OCI-LY1 (cell line): ENCODE results near the gene CHMP1B.

ENCODE experiments used
- H2AFZ ChIP-seq: fragments of 200-600 bp; sonication (generic), shearing (Covaris generic); 2 replicates; pipeline ENCODE4 v1.6.0; 2014; ENCODE audit warnings: antibody characterized with exemption, mild to moderate bottlenecking, low read length
- H3F3A ChIP-seq: fragments of 200-600 bp; sonication (generic), shearing (Covaris generic); 2 replicates; pipeline ENCODE4 v1.6.0; 2014; ENCODE audit warnings: mild to moderate bottlenecking, antibody characterized with exemption, low read length, moderate library complexity; ENCODE audit not compliant: insufficient read depth
- H3K27ac ChIP-seq: fragments of 200-600 bp; sonication (generic); 2 replicates; pipeline ENCODE4 v1.5.1; 2014; ENCODE audit warnings: low read length, mixed run types, mild to moderate bottlenecking, low read depth; ENCODE audit not compliant: poor library complexity, severe bottlenecking
- H3K27me3 ChIP-seq: fragments of 200-600 bp; sonication (generic); 2 replicates; pipeline ENCODE4 v1.6.0; 2014; ENCODE audit warnings: antibody characterized with exemption, mild to moderate bottlenecking, low read length, moderate library complexity; ENCODE audit not compliant: insufficient read depth
- H3K36me3 ChIP-seq: fragments of 200-600 bp; sonication (generic); 2 replicates; pipeline ENCODE4 v1.6.1; 2014; ENCODE audit warnings: mild to moderate bottlenecking, antibody characterized with exemption, low read length, moderate library complexity, mixed read lengths; ENCODE audit not compliant: insufficient read depth
- H3K4me1 ChIP-seq: fragments of 200-600 bp; sonication (generic); 2 replicates; pipeline ENCODE4 v1.5.1; 2014; ENCODE audit warnings: mild to moderate bottlenecking, low read length, moderate library complexity; ENCODE audit not compliant: insufficient read depth, severe bottlenecking
- H3K4me2 ChIP-seq: fragments of 200-600 bp; sonication (generic), shearing (Covaris generic); 2 replicates; pipeline ENCODE4 v1.6.1; 2014; ENCODE audit warnings: low read length
- H3K4me3 ChIP-seq: fragments of 200-600 bp; sonication (generic); 2 replicates; pipeline ENCODE4 v1.5.1; 2014; ENCODE audit warnings: low read length, low read depth, mild to moderate bottlenecking, mixed read lengths; ENCODE audit not compliant: poor library complexity, severe bottlenecking
- H3K79me2 ChIP-seq: fragments of 200-600 bp; shearing (Covaris generic); 2 replicates; pipeline ENCODE4 v1.6.1; 2016; ENCODE audit warnings: mixed run types, low read length, mixed read lengths; ENCODE audit not compliant: insufficient read depth
- H3K9ac ChIP-seq: fragments of 200-600 bp; sonication (generic), shearing (Covaris generic); 2 replicates; pipeline ENCODE4 v1.6.1; 2014; ENCODE audit warnings: mild to moderate bottlenecking, low read length, mixed read lengths
- H3K9me2 ChIP-seq: fragments of 200-600 bp; sonication (generic), shearing (Covaris generic); 2 replicates; pipeline ENCODE4 v1.6.1; 2014; ENCODE audit warnings: low read depth, mild to moderate bottlenecking, low read length, mixed read lengths
- H3K9me3 ChIP-seq: fragments of 200-600 bp; shearing (Covaris generic); 2 replicates; pipeline ENCODE4 v1.6.1; 2014; ENCODE audit warnings: low read length, mixed read lengths
- H4K20me1 ChIP-seq: fragments of 200-600 bp; sonication (generic), shearing (Covaris generic); 2 replicates; pipeline ENCODE4 v1.6.0; 2016; ENCODE audit warnings: mild to moderate bottlenecking, low read length; ENCODE audit not compliant: insufficient read depth
- EZH2 ChIP-seq: fragments of 200-600 bp; sonication (generic), shearing (Covaris generic); IDR thresholded peaks from 2 replicates; pipeline ENCODE4 v1.8.0; 2017; ENCODE audit warnings: borderline replicate concordance, mixed run types, mild to moderate bottlenecking, antibody characterized with exemption, low read length, moderate library complexity, mixed read lengths
- TF ChIP-seq, protein P1 (sequence below): fragments of 200-600 bp; sonication (generic), shearing (Covaris generic); IDR thresholded peaks from 2 replicates; pipeline ENCODE4 v1.5.1; 2017; ENCODE audit warnings: mild to moderate bottlenecking, antibody characterized with exemption, low read length, moderate library complexity, mixed read lengths

The CHMP1B gene

DNA sequence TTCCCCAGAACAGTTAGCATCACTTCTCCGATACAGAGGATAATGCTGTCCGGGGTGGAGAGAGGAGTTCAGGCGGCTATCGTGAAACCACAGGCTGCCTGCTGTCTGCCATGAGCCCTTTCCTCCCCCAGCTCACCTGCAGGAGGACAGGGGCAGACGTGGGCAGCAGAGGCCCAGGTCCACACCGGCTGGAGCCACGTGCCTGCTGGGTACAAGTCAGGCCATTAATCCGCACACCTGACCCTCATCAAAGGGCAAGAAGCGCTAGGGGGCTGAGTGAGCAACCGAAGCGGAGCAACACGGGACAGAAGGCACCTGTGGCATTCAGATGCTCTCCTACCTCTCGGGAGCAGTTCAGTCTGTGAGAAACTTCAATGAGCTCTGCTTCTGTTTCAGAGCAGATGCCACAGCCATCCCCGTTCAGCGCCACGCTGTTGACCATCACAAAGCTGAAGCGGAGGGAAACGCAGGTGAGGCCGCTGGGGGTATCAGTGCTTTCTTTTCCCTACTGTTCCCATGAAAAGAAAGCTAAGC, 35.4 kb downstream of the CHMP1B start:
- H3K27ac ChIP-seq: no peak overlapping the region
- no peaks in the 10 kb centered on the region for H3K9me2 ChIP-seq
- TF ChIP-seq, protein P1, sequence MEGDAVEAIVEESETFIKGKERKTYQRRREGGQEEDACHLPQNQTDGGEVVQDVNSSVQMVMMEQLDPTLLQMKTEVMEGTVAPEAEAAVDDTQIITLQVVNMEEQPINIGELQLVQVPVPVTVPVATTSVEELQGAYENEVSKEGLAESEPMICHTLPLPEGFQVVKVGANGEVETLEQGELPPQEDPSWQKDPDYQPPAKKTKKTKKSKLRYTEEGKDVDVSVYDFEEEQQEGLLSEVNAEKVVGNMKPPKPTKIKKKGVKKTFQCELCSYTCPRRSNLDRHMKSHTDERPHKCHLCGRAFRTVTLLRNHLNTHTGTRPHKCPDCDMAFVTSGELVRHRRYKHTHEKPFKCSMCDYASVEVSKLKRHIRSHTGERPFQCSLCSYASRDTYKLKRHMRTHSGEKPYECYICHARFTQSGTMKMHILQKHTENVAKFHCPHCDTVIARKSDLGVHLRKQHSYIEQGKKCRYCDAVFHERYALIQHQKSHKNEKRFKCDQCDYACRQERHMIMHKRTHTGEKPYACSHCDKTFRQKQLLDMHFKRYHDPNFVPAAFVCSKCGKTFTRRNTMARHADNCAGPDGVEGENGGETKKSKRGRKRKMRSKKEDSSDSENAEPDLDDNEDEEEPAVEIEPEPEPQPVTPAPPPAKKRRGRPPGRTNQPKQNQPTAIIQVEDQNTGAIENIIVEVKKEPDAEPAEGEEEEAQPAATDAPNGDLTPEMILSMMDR: no peak
- TF ChIP-seq EZH2: no peak
- no peaks in the 10 kb centered on the region for H3K79me2 ChIP-seq
- no peaks in the 10 kb centered on the region for H3K9me3 ChIP-seq
- H3K4me1 ChIP-seq: peaks cover 19% of the 10 kb centered on the region
- H3F3A ChIP-seq: no peaks in the 10 kb centered on the region
- H3K9ac ChIP-seq: no peak overlapping the region
- H3K27me3 ChIP-seq: no peaks in the 10 kb centered on the region
- H4K20me1 ChIP-seq: no peaks in the 10 kb centered on the region
- no peak overlapping the region for H3K4me2 ChIP-seq
- H2AFZ ChIP-seq: no peak overlapping the region
- peaks cover 71% of the 10 kb centered on the region for H3K36me3 ChIP-seq
- no peak overlapping the region for H3K4me3 ChIP-seq

DNA sequence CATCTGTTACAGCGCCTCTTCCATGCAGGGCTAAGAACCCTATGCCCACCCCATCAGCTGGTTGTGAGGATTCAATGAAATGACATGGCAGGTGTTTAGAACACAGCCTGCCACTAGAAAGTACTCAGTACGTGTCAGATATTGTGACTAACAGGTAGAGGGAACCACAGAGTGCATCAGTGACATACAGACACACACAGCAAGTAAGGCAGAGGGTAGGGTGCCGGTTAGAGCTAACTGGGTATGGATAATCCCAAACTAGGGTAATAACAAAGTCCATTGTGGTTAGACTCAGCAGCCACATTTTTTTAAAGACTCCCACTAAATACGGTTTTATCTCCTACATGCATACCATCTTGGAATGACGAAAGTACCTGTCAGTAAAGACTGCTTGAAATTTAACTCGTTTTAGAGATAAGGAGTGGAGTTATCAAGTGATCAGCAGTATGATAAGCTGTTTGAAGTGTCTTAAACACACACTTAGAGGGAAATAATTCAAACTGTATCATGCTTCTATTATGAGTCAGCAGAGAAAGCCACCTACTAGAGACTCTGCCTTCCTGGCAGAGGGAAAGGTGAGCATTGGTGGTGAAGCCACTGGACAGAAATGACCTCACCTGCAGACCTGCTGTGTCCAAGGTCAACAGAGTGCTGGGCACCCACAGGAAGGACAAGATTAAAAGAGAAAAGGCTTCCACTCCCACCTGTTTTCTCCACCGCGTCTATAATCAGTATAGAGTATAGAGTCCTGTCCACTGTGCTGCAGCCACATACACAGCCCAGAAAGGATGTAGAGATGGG, 36.3 kb downstream of the CHMP1B start:
- H3K27me3 ChIP-seq: no peaks in the 10 kb centered on the region
- H3K9me3 ChIP-seq: no peaks in the 10 kb centered on the region
- no peaks in the 10 kb centered on the region for H4K20me1 ChIP-seq
- H2AFZ ChIP-seq: no peak overlapping the region
- no peak overlapping the region for H3K27ac ChIP-seq
- no peak overlapping the region for H3K9ac ChIP-seq
- peaks cover 74% of the 10 kb centered on the region for H3K36me3 ChIP-seq
- peaks cover 14% of the 10 kb centered on the region for H3K4me1 ChIP-seq
- no peaks in the 10 kb centered on the region for H3F3A ChIP-seq
- no peak overlapping the region for H3K4me2 ChIP-seq
- no peak overlapping the region for H3K4me3 ChIP-seq
- TF ChIP-seq, protein P1: no peak
- no peak for TF ChIP-seq EZH2
- H3K9me2 ChIP-seq: no peaks in the 10 kb centered on the region
- no peaks in the 10 kb centered on the region for H3K79me2 ChIP-seq

DNA sequence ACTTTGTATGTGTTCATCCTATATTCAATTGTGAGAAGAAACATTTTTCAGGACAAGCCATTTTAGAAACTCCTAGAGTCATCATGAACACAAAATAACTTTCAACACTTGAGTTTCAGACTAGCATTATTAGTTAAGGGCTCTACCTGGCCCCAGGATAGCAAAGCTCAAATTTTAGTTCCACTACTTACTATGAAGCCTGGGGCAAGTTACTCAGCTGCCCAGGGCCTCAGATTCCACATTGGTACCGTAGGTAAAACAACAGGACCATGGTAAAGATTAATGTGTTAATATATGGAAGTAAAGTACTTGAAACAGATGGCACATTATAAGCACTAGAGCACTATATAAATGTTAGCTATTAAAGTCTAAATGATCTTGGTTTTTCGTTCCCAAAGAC, 37.5 kb downstream of the CHMP1B start:
- Histone ChIP-seq H3K9me3 (no peaks in the 10 kb centered on the region), H3K27ac (no peak overlapping the region), H3K9ac (no peak overlapping the region), H4K20me1 (no peaks in the 10 kb centered on the region), H3K9me2 (no peaks in the 10 kb centered on the region), H3K36me3 (peaks cover 86% of the 10 kb centered on the region), H3K4me1 (peaks cover 2% of the 10 kb centered on the region), H3K79me2 (no peaks in the 10 kb centered on the region), H3K4me2 (no peak overlapping the region), H3F3A (no peaks in the 10 kb centered on the region), H2AFZ (no peak overlapping the region), H3K27me3 (no peaks in the 10 kb centered on the region), H3K4me3 (no peak overlapping the region)
- TF ChIP-seq EZH2: no peak
- TF ChIP-seq, protein P1: no peak
